ENCODE results near the gene RSKR. TPM values are rescaled to one million over a fixed set of nuclear protein-coding genes. Genes with fewer than 3 reads are reported as not detected.
A peak's percentile ranks its signal among the peaks of the same experiment; 100 is the strongest.

RSKR gene
- total RNA-seq, 1 donor from 2014 or later, result 42.9 TPM

GRCh38 chr17:28573040-28573380 lies 41.0 kb downstream of the RSKR start:
- no peaks in the 10 kb centered on the region for H3K27me3 Mint-ChIP-seq (ENCODE audit: insufficient read depth)
- no peaks in the 10 kb centered on the region for H3K9me3 Mint-ChIP-seq
- DNase-seq (ENCODE audit: low spot score), result no peak
- intact Hi-C loops (cut with micrococcal nuclease), result loop anchor here (5.0 to 10.0 kb wide), 3 partner anchors 89 to 382 kb away; partner anchors contain the start of genes PHF12, SDF2 and SUPT6H
- peak overlapping the region; percentile 18 for H3K27ac Mint-ChIP-seq
- H3K4me1 Mint-ChIP-seq (ENCODE audit: low read depth), result peaks cover 77% of the 10 kb centered on the region
- peaks cover 34% of the 10 kb centered on the region for H3K36me3 Mint-ChIP-seq (ENCODE audit: low read depth)
- peak overlapping the region; percentile 94 for H3K4me3 Mint-ChIP-seq

GRCh38 chr17:28572259-28573039 lies 41.5 kb downstream of the RSKR start:
- H3K4me1 Mint-ChIP-seq (ENCODE audit: low read depth), result peaks cover 82% of the 10 kb centered on the region

GRCh38 chr17:28571361-28572122 lies 42.4 kb downstream of the RSKR start, which contains the start of gene PIGS:
Gene PIGS, minus strand, starts transcription at chr17:28571524. Its CDS starts 28 bp downstream, at chr17:28571496.
- intact Hi-C loops (cut with micrococcal nuclease), result loop anchor here (1.0 to 10.0 kb wide), 7 partner anchors 8 to 383 kb away; partner anchors contain the start of genes BLTP2, PHF12, SDF2 and SPAG5
- H3K9me3 Mint-ChIP-seq, result no peaks in the 10 kb centered on the region
- peak within 1 kb of the TSS; percentile 94 for H3K4me3 Mint-ChIP-seq
- peaks cover 81% of the 10 kb centered on the region for H3K4me1 Mint-ChIP-seq (ENCODE audit: low read depth)
- peak; percentile 91 for DNase-seq (ENCODE audit: low spot score)
- peaks cover 38% of the 10 kb centered on the region for H3K36me3 Mint-ChIP-seq (ENCODE audit: low read depth)
- H3K27ac Mint-ChIP-seq, result peak within 1 kb of the TSS; percentile 88
- no peaks in the 10 kb centered on the region for H3K27me3 Mint-ChIP-seq (ENCODE audit: insufficient read depth)

More at GRCh38 chr17:28572259-28573039, 41.5 kb downstream of the RSKR start:
- Mint-ChIP-seq H3K9me3 (no peaks in the 10 kb centered on the region), H3K36me3 (ENCODE audit: low read depth) (peaks cover 38% of the 10 kb centered on the region), H3K27ac (peak overlapping the region; percentile 88), H3K27me3 (ENCODE audit: insufficient read depth) (no peaks in the 10 kb centered on the region), H3K4me3 (peak overlapping the region; percentile 94)
- no peak for DNase-seq (ENCODE audit: low spot score)
- intact Hi-C loops (cut with micrococcal nuclease), result loop anchor here (5.0 to 10.0 kb wide), 3 partner anchors 90 to 382 kb away; partner anchors contain the start of genes PHF12, SDF2 and SUPT6H

- H3K36me3 Mint-ChIP-seq (ENCODE audit: low read depth), result peaks cover 36% of the 10 kb centered on the region
- intact Hi-C loops (cut with micrococcal nuclease), result loop anchor here (1.0 to 10.0 kb wide), 7 partner anchors 8 to 384 kb away; partner anchors contain the start of genes BLTP2, PHF12, SDF2 and SPAG5
- H3K9me3 Mint-ChIP-seq, result no peaks in the 10 kb centered on the region
- peak overlapping the region; percentile 94 for H3K4me3 Mint-ChIP-seq
- H3K27me3 Mint-ChIP-seq (ENCODE audit: insufficient read depth), result no peaks in the 10 kb centered on the region
- peak; percentile 45 for DNase-seq (ENCODE audit: low spot score)
- H3K27ac Mint-ChIP-seq, result peak overlapping the region; percentile 86
- H3K4me1 Mint-ChIP-seq (ENCODE audit: low read depth), result peaks cover 74% of the 10 kb centered on the region
These were observed 43.1 kb downstream of the RSKR start for GRCh38 chr17:28570716-28571360.

GRCh38 chr17:28569446-28569845 lies 44.5 kb downstream of the RSKR start:
- H3K4me1 Mint-ChIP-seq (ENCODE audit: low read depth), result peaks cover 61% of the 10 kb centered on the region
- no peaks in the 10 kb centered on the region for H3K27me3 Mint-ChIP-seq (ENCODE audit: insufficient read depth)
- no peak overlapping the region for H3K27ac Mint-ChIP-seq
- intact Hi-C loops (cut with micrococcal nuclease), result no loop called here
- H3K9me3 Mint-ChIP-seq, result no peaks in the 10 kb centered on the region
- peak overlapping the region; percentile 94 for H3K4me3 Mint-ChIP-seq
- DNase-seq (ENCODE audit: low spot score), result no peak
- H3K36me3 Mint-ChIP-seq (ENCODE audit: low read depth), result peaks cover 36% of the 10 kb centered on the region

- intact Hi-C loops (cut with micrococcal nuclease), result no loop called here
- peaks cover 48% of the 10 kb centered on the region for H3K4me1 Mint-ChIP-seq (ENCODE audit: low read depth)
- H3K27me3 Mint-ChIP-seq (ENCODE audit: insufficient read depth), result no peaks in the 10 kb centered on the region
- peak overlapping the region; percentile 17 for H3K4me3 Mint-ChIP-seq
- H3K9me3 Mint-ChIP-seq, result no peaks in the 10 kb centered on the region
- peaks cover 33% of the 10 kb centered on the region for H3K36me3 Mint-ChIP-seq (ENCODE audit: low read depth)
- peak overlapping the region; percentile 18 for H3K27ac Mint-ChIP-seq
- DNase-seq (ENCODE audit: low spot score), result no peak
These were observed 46.4 kb downstream of the RSKR start for GRCh38 chr17:28567604-28568003.

- Mint-ChIP-seq H3K9me3 (no peaks in the 10 kb centered on the region), H3K4me3 (no peak overlapping the region), H3K27ac (no peak overlapping the region), H3K36me3 (ENCODE audit: low read depth) (peaks cover 39% of the 10 kb centered on the region), H3K27me3 (ENCODE audit: insufficient read depth) (no peaks in the 10 kb centered on the region), H3K4me1 (ENCODE audit: low read depth) (peaks cover 27% of the 10 kb centered on the region)
- DNase-seq (ENCODE audit: low spot score), result no peak
- intact Hi-C loops (cut with micrococcal nuclease), result no loop called here
These were observed 50.5 kb downstream of the RSKR start for GRCh38 chr17:28563475-28563874.

Other genes with a start within 250 kb of the RSKR start
- gene SEBOX, start 249.0 kb downstream of the RSKR start, total RNA-seq, result not detected in 2 replicates
- gene VTN, start 243.9 kb downstream of the RSKR start, total RNA-seq, result 0.31 and 0.34 TPM in 2 replicates
- gene SARM1, start 242.5 kb downstream of the RSKR start, total RNA-seq, result 40.7 and 45.6 TPM in 2 replicates
- gene SLC46A1, start 208.0 kb downstream of the RSKR start, total RNA-seq, result 7.8 and 8.1 TPM in 2 replicates
- gene SLC13A2, start 140.5 kb downstream of the RSKR start, total RNA-seq, result not detected in 2 replicates
- not detected in 2 replicates for gene FOXN1, start 107.8 kb downstream of the RSKR start, total RNA-seq
- 63.3 and 63.9 TPM in 2 replicates for gene UNC119, start 61.6 kb downstream of the RSKR start, total RNA-seq
- gene PIGS, start 42.7 kb downstream of the RSKR start, total RNA-seq, result 57.8 and 61.2 TPM in 2 replicates
- 44.0 and 47.6 TPM in 2 replicates for gene ALDOC, start 37.3 kb downstream of the RSKR start, total RNA-seq
- 81.9 and 83.1 TPM in 2 replicates for gene SPAG5, start 15.2 kb downstream of the RSKR start, total RNA-seq
- 210 and 212 TPM in 2 replicates for gene BLTP2, start 31.0 kb upstream of the RSKR start, total RNA-seq
- 47.9 and 51.0 TPM in 2 replicates for gene SDF2, start 47.7 kb upstream of the RSKR start, total RNA-seq
- gene SUPT6H, start 48.0 kb upstream of the RSKR start, total RNA-seq, result 106 and 108 TPM in 2 replicates
- gene PROCA1, start 97.7 kb upstream of the RSKR start, total RNA-seq, result 4.4 and 5.2 TPM in 2 replicates
- 17.6 and 18.2 TPM in 2 replicates for gene RAB34, start 103.7 kb upstream of the RSKR start, total RNA-seq
- 1,513 and 1,534 TPM in 2 replicates for gene RPL23A, start 105.8 kb upstream of the RSKR start, total RNA-seq
- gene TLCD1, start 112.0 kb upstream of the RSKR start, total RNA-seq, result 9.5 and 11.5 TPM in 2 replicates
- 5.2 and 5.4 TPM in 2 replicates for gene NEK8, start 114.6 kb upstream of the RSKR start, total RNA-seq
- 178 and 182 TPM in 2 replicates for gene TRAF4, start 129.8 kb upstream of the RSKR start, total RNA-seq
- gene FAM222B, start 228.6 kb upstream of the RSKR start, total RNA-seq, result 27.5 and 28.1 TPM in 2 replicates
- 60.4 and 61.5 TPM in 2 replicates for gene ERAL1, start 240.8 kb upstream of the RSKR start, total RNA-seq